SK-N-SH treated with all-trans-retinoic acid at 6 μM for 48 hours (cell line): ENCODE results near the gene ZNF524.

Source experiments
- SNAI2 ChIP-seq: fragments of 250-450 bp; sonication (Bioruptor Pico); IDR thresholded peaks from 2 replicates; pipeline ENCODE4 v1.5.0; 2020; ENCODE audit warnings: mild to moderate bottlenecking, moderate library complexity
- TF ChIP-seq, protein P1 (sequence below): fragments of 250-450 bp; sonication (Bioruptor Pico); IDR thresholded peaks from 2 replicates; pipeline ENCODE4 v1.5.1; 2021; ENCODE audit warnings: mild to moderate bottlenecking, moderate library complexity
- TF ChIP-seq, protein P2 (sequence below): fragments of 250-450 bp; sonication (Bioruptor Pico); IDR thresholded peaks from 2 replicates; pipeline ENCODE4 v1.8.0; 2020; ENCODE audit warnings: mild to moderate bottlenecking, moderate library complexity, borderline replicate concordance

DNA sequence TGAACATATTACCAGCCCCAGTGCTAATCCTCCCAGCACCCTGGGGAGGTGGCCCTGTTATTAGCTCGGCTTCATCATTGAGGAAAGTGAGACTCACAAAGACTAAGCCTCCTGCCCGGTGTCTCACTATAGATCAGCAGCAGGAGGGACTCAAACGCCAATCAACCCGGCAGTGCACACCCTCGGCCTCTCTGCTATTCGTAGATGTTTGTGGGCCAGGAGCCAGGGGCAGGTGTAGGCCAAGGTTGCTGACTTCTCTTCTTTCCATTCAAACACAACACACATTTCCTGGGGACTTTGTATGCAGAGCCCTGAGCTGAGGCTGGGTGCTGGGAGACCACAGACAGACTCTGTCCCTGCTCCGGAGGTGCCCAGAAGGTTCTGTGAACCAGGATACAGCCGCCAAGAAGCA is 45.3 kb upstream of the ZNF524 start:
- TF ChIP-seq, protein P1, sequence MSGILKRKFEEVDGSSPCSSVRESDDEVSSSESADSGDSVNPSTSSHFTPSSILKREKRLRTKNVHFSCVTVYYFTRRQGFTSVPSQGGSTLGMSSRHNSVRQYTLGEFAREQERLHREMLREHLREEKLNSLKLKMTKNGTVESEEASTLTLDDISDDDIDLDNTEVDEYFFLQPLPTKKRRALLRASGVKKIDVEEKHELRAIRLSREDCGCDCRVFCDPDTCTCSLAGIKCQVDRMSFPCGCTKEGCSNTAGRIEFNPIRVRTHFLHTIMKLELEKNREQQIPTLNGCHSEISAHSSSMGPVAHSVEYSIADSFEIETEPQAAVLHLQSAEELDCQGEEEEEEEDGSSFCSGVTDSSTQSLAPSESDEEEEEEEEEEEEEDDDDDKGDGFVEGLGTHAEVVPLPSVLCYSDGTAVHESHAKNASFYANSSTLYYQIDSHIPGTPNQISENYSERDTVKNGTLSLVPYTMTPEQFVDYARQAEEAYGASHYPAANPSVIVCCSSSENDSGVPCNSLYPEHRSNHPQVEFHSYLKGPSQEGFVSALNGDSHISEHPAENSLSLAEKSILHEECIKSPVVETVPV (CRISPR knock-in tag): no peak
- no peak for TF ChIP-seq SNAI2
- TF ChIP-seq, protein P2, sequence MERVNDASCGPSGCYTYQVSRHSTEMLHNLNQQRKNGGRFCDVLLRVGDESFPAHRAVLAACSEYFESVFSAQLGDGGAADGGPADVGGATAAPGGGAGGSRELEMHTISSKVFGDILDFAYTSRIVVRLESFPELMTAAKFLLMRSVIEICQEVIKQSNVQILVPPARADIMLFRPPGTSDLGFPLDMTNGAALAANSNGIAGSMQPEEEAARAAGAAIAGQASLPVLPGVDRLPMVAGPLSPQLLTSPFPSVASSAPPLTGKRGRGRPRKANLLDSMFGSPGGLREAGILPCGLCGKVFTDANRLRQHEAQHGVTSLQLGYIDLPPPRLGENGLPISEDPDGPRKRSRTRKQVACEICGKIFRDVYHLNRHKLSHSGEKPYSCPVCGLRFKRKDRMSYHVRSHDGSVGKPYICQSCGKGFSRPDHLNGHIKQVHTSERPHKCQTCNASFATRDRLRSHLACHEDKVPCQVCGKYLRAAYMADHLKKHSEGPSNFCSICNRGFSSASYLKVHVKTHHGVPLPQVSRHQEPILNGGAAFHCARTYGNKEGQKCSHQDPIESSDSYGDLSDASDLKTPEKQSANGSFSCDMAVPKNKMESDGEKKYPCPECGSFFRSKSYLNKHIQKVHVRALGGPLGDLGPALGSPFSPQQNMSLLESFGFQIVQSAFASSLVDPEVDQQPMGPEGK (CRISPR knock-in tag): no peak
